Stimulated activated naive CD8-positive, alpha-beta T cell treated with anti-CD3 and anti-CD28 coated beads, Interleukin-15, amount 100 ng/mL, for 72 hours (primary cell): ENCODE results near the gene NRAP.

Experiments used
- ATAC-seq: fragments of 150-1000 bp; cut with Tn5 transposase; 2 replicates; pipeline ENCODE4 v1.10.0; 2021; ENCODE audit warnings: mild to moderate bottlenecking, moderate library complexity
- DNase-seq, 2 donors: peaks; one replicate each; pipeline ENCODE4 v3.0.0; 2021 to 2022
- H3K27ac Mint-ChIP-seq, 2 donors: one replicate each; pipeline ENCODE4 v1.8.0; 2022; ENCODE audit warnings: mild to moderate bottlenecking in 2 of 2, mixed read lengths in 2 of 2, moderate library complexity in 2 of 2
- H3K27me3 Mint-ChIP-seq: one replicate; pipeline ENCODE4 v1.8.0; 2022; ENCODE audit warnings: mixed read lengths
- H3K4me1 Mint-ChIP-seq: one replicate; pipeline ENCODE4 v1.8.0; 2022; ENCODE audit warnings: mild to moderate bottlenecking, mixed read lengths
- H3K4me3 Mint-ChIP-seq, 2 donors: one replicate each; pipeline ENCODE4 v1.8.0; 2022; ENCODE audit warnings: mild to moderate bottlenecking in 2 of 2, mixed read lengths in 2 of 2, moderate library complexity in 1 of 2
- H3K9me3 Mint-ChIP-seq, 2 donors: one replicate each; pipeline ENCODE4 v1.8.0; 2022; ENCODE audit warnings: mixed read lengths in 2 of 2

NRAP gene

GRCh38 chr10:113576852-113577251, 87.0 kb downstream of the NRAP start:
- H3K27me3 Mint-ChIP-seq: peaks cover 13% of the 10 kb centered on the region
- no peak overlapping the region for H3K4me3 Mint-ChIP-seq
- H3K9me3 Mint-ChIP-seq: no peaks in the 10 kb centered on the region
- H3K4me1 Mint-ChIP-seq: no peaks in the 10 kb centered on the region
- ATAC-seq (no peak), DNase-seq (no peak)
- H3K27ac Mint-ChIP-seq: no peak overlapping the region

GRCh38 chr10:113573368-113573767, 90.5 kb downstream of the NRAP start:
- no peak for ATAC-seq
- no peaks in the 10 kb centered on the region for H3K4me1 Mint-ChIP-seq
- H3K27ac Mint-ChIP-seq: no peak overlapping the region
- no peaks in the 10 kb centered on the region for H3K27me3 Mint-ChIP-seq
- no peak for DNase-seq
- no peak overlapping the region for H3K4me3 Mint-ChIP-seq
- no peaks in the 10 kb centered on the region for H3K9me3 Mint-ChIP-seq

GRCh38 chr10:113572520-113573290, 91.1 kb downstream of the NRAP start:
- Mint-ChIP-seq H3K27ac (no peak overlapping the region), H3K4me3 (no peak overlapping the region), H3K4me1 (no peaks in the 10 kb centered on the region), H3K27me3 (no peaks in the 10 kb centered on the region), H3K9me3 (no peaks in the 10 kb centered on the region)
- ATAC-seq: no peak
- DNase-seq: no peak

GRCh38 chr10:113569576-113569975, 94.3 kb downstream of the NRAP start:
- ATAC-seq: no peak
- Mint-ChIP-seq H3K27me3 (no peaks in the 10 kb centered on the region), H3K4me1 (no peaks in the 10 kb centered on the region), H3K4me3 (no peak overlapping the region), H3K9me3 (no peaks in the 10 kb centered on the region), H3K27ac (peak overlapping the region in 1 of 2 donors; percentile 23)
- no peak for DNase-seq

GRCh38 chr10:113566888-113567287, 97.0 kb downstream of the NRAP start:
- Mint-ChIP-seq H3K4me1 (peaks cover 8% of the 10 kb centered on the region), H3K4me3 (no peak overlapping the region), H3K9me3 (no peaks in the 10 kb centered on the region), H3K27me3 (no peaks in the 10 kb centered on the region), H3K27ac (no peak overlapping the region)
- DNase-seq (no peak), ATAC-seq (no peak)

- peaks cover 8% of the 10 kb centered on the region for H3K4me1 Mint-ChIP-seq
- ATAC-seq (no peak), DNase-seq (no peak)
- H3K9me3 Mint-ChIP-seq: no peaks in the 10 kb centered on the region
- no peak overlapping the region for H3K4me3 Mint-ChIP-seq
- no peak overlapping the region for H3K27ac Mint-ChIP-seq
- H3K27me3 Mint-ChIP-seq: no peaks in the 10 kb centered on the region
These were observed 98.5 kb downstream of the NRAP start for GRCh38 chr10:113565364-113565763.

DNA sequence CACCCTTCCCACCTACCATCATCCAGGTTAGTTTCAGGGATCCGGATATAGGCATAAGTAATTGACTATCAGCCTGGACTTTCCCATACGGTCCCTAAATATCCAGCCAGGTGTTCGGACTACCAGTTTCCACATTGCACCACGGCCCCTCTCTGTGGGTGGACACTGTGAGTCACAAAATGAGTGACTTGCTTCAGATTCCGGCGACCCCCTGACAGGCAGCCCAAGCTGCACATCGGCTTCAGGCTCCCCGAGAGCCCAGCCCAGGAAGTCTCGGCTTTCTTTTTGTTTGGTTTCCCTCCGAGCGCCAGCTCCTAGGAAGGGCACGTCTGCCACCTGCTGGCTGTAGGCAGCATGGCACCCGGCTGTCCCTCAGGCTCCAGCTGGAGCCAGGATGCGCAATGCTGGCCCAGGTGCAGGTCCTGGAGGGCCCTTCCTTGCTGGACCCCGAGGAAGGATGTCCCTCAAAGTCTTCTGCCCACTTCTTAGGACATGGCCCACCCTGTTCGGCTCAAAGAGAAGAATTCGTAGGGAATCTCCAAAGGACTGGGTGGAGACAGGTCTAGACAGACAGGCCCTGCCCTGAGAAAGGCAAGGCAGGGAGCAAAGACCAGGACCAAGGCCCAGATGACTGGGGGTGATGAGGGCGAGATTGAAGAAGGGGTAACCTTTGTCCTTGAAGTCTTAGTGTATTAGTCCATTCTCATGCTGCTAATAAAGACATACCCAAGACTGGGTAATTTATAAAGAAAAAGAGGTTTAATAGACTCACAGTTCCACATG, 100.3 kb downstream of the NRAP start:
- Mint-ChIP-seq H3K4me3 (peak overlapping the region; percentile 80 to 81), H3K4me1 (peaks cover 8% of the 10 kb centered on the region), H3K27me3 (peaks cover 15% of the 10 kb centered on the region), H3K27ac (no peak overlapping the region), H3K9me3 (no peaks in the 10 kb centered on the region)
- ATAC-seq (peak; percentile 86), DNase-seq (peak; percentile 71 to 73)

DNA sequence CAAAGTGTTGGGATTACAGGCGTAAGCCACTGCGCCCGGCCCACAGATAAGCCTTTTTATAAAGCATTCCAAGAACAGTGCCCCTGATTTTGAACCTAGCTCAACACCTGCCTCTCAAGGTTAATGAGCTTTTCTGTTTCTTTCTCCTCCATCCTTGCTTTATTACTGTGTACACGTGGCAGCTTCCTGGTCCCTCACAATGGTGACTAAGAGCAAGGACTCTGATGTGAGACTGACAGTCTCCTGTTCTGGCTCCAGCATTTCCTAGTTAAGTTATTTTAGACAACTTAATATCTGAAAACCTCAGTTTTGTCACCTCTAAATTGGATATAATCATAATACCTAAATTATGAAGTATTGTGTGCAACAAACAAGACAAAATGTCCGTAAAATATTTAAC, 101.1 kb downstream of the NRAP start:
- DNase-seq (no peak), ATAC-seq (no peak)
- Mint-ChIP-seq H3K27ac (peak overlapping the region in 1 of 2 donors; percentile 2), H3K9me3 (no peaks in the 10 kb centered on the region), H3K27me3 (peaks cover 23% of the 10 kb centered on the region), H3K4me3 (no peak overlapping the region), H3K4me1 (peaks cover 10% of the 10 kb centered on the region)

- Mint-ChIP-seq H3K9me3 (no peaks in the 10 kb centered on the region), H3K4me3 (no peak overlapping the region), H3K4me1 (peaks cover 14% of the 10 kb centered on the region), H3K27ac (no peak overlapping the region), H3K27me3 (peaks cover 30% of the 10 kb centered on the region)
- DNase-seq (no peak), ATAC-seq (no peak)
These were observed 101.8 kb downstream of the NRAP start for GRCh38 chr10:113562069-113562468.

DNA sequence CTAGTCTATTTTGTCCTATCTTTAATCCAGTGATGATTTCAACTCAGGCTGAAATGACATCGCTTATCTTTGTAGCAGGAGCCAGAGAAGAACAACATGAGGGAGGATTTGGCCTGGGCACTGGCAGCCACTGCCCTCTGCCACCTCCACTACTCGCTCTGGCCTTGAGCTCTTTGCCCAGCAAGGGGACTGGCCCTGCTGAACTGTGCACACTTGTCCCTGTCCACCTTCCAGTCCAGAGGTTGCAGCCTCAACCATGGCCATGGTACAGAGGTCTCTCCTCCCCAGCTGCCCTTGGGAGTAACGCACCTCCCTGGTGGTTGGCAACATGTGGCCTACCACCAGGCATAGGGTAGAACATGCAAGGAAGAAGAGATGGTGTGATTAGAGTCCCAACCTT, 102.6 kb downstream of the NRAP start:
- ATAC-seq: peak; percentile 14
- H3K4me3 Mint-ChIP-seq: no peak overlapping the region
- no peak for DNase-seq
- H3K9me3 Mint-ChIP-seq: no peaks in the 10 kb centered on the region
- peaks cover 34% of the 10 kb centered on the region for H3K27me3 Mint-ChIP-seq
- no peak overlapping the region for H3K27ac Mint-ChIP-seq
- peaks cover 14% of the 10 kb centered on the region for H3K4me1 Mint-ChIP-seq

DNA sequence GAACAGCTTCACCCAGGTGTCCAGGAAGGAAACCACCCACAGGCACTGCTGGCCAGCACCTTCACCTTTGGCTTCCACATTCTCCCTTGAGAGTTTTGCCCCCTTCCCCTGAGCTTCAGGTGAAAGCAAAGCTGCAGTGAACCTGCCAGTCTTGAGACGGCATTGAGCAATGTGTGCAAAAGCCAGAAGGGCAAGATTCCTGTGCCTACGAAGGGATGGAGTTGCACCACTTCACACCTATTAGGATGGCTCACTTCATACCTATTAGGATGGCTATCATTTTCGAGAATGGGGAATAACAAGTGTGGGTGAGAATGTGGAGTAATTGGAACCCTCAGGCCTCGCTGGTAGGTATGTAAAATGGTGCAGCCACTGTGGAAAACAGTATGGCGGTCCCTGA, 103.8 kb downstream of the NRAP start:
- H3K9me3 Mint-ChIP-seq: no peaks in the 10 kb centered on the region
- no peak for ATAC-seq
- no peak for DNase-seq
- peaks cover 14% of the 10 kb centered on the region for H3K4me1 Mint-ChIP-seq
- H3K27ac Mint-ChIP-seq: no peak overlapping the region
- H3K27me3 Mint-ChIP-seq: peaks cover 34% of the 10 kb centered on the region
- H3K4me3 Mint-ChIP-seq: no peak overlapping the region

GRCh38 chr10:113557903-113558321, 105.9 kb downstream of the NRAP start:
- Mint-ChIP-seq H3K27ac (no peak overlapping the region), H3K4me1 (peaks cover 6% of the 10 kb centered on the region), H3K27me3 (peaks cover 52% of the 10 kb centered on the region), H3K4me3 (no peak overlapping the region), H3K9me3 (no peaks in the 10 kb centered on the region)
- DNase-seq (no peak), ATAC-seq (no peak)

DNA sequence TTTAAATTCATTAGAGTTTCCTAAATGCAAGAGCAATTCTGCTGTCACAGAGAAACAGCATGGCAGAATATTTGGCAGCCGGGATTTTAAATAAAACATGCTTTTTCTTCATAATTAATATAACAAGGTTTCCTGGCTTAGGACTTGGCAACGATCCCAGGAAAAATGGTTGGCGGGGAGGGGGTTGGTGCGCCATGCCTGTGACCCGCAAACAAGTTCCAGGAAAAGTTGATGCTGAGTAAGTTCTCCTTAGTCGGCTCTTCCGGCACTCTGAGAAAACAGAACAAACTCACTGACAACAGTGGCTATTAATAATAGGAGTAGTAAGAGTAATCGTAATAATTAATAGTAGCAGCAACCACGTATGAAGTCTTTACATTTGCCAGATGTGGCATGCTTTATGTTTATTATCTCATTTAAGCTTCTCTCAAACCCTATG, 106.4 kb downstream of the NRAP start:
- DNase-seq (no peak), ATAC-seq (no peak)
- H3K27me3 Mint-ChIP-seq: peaks cover 52% of the 10 kb centered on the region
- H3K9me3 Mint-ChIP-seq: no peaks in the 10 kb centered on the region
- H3K4me1 Mint-ChIP-seq: peaks cover 6% of the 10 kb centered on the region
- H3K4me3 Mint-ChIP-seq: no peak overlapping the region
- no peak overlapping the region for H3K27ac Mint-ChIP-seq

DNA sequence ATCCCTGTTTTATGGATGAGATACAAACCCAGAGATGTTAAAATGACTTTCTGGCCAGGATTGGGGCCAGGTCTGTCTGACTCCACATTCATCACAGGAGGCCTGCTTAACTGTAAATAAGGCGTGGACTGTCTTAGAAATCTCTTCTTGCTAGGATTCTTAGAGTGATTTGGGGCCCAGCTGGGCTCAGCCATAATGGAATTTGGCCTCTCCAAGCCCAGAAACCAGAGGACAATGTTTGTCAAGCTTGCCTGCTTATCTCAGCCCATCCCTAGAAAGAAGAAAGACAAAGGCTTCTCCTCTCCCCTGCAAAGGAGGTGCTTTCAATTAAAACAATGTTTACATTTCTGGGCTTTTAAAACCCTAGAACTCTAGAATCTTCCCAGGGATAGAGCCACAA, 108.1 kb downstream of the NRAP start:
- Mint-ChIP-seq H3K4me3 (no peak overlapping the region), H3K27ac (no peak overlapping the region), H3K9me3 (no peaks in the 10 kb centered on the region), H3K27me3 (peaks cover 52% of the 10 kb centered on the region), H3K4me1 (peaks cover 6% of the 10 kb centered on the region)
- DNase-seq (no peak), ATAC-seq (no peak)

GRCh38 chr10:113555245-113555644, 108.6 kb downstream of the NRAP start:
- no peaks in the 10 kb centered on the region for H3K9me3 Mint-ChIP-seq
- H3K4me3 Mint-ChIP-seq: no peak overlapping the region
- H3K27me3 Mint-ChIP-seq: peaks cover 52% of the 10 kb centered on the region
- no peak for ATAC-seq
- no peak overlapping the region for H3K27ac Mint-ChIP-seq
- DNase-seq: no peak
- H3K4me1 Mint-ChIP-seq: peaks cover 6% of the 10 kb centered on the region

GRCh38 chr10:113554214-113554613, 109.6 kb downstream of the NRAP start:
- Mint-ChIP-seq H3K9me3 (no peaks in the 10 kb centered on the region), H3K27ac (no peak overlapping the region), H3K27me3 (peaks cover 43% of the 10 kb centered on the region), H3K4me1 (peaks cover 6% of the 10 kb centered on the region), H3K4me3 (no peak overlapping the region)
- no peak for ATAC-seq
- no peak for DNase-seq
